ENCODE measurements around the gene CYFIP1. TPM values are rescaled to one million over a fixed set of nuclear protein-coding genes. Genes with fewer than 3 reads are reported as not detected.

CYFIP1 gene
- total RNA-seq, result 58.3 and 87.6 TPM in 2 replicates

DNA sequence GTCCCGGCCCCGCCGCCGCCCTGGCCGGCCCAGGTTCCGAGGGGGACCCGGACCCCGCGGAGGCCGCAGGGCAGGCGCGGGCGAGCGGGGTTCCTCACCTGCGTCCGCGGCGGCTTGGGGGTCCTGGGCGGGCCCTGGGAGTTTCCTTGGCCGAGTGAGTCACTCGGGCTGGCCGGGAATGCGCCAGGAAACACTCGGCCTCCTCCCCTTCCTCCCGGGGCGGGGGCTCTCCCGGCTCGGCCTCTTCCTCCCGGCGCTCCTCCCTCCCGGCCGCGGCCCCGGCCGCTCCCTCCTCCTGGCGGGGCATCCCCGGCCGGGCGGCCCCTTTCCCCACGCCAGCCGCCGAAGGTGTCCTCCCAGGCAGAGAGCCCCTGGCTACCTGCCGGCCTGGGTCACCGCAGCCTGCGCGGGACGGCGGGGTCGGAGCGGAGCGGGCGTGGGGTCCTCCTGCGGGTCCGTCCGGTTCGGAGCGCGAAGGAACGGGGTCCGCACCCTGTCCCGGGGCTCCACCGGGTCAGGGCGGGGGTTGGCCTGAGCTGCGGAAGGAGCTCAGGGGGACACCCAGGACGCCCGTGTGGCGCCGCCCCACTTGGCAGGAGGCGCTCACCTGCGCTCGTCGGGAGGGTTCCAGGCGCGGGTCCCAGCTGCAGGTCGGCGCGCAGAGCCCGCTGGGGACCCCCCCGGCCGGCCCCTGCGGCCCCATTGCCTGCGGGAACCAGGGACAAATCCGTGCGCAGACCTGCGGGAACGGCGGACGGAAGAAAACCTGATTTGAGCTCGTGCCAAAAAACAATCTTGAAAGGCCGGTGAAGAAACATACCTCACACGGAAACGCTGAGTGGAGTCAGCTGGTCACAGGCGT is at the start of gene CYFIP1:
Gene CYFIP1, minus strand, starts transcription at position 180 of the 862 bp plus-strand sequence. CDS start 33,083 bp downstream, outside the sequence.

GRCh38 chr15:22838292-22839042 is 141.7 kb downstream of the CYFIP1 start, which contains the start of gene NIPA2:
NIPA2 (plus strand) TSS chr15:22838666; CDS start chr15:22851732, 13,066 bp downstream.

Other genes with a start within 250 kb of the CYFIP1 start
- gene NIPA1, start 193.7 kb downstream of the CYFIP1 start, total RNA-seq, result 7.6 and 12.3 TPM in 2 replicates
- gene NIPA2, start 141.7 kb downstream of the CYFIP1 start, total RNA-seq, result 50.4 and 53.1 TPM in 2 replicates
- 8.5 and 14.7 TPM in 2 replicates for gene TUBGCP5, start 59.2 kb upstream of the CYFIP1 start, total RNA-seq
- not detected in 2 replicates for gene GOLGA6L1, start 156.5 kb upstream of the CYFIP1 start, total RNA-seq

All from cardiac atrium fibroblast (primary cell).